ENCODE results near the gene SFN. TPM values are rescaled to one million over a fixed set of nuclear protein-coding genes. Genes with fewer than 3 reads are reported as not detected.

SFN gene
- total RNA-seq, 3 donors from 2014 or later (not counting 1 experiment from before 2014, with no cell fraction given): 0.66 to 1.3 TPM; not detected in 1

- Histone ChIP-seq H3K27me3 (ENCODE audit: control insufficient read depth, insufficient read depth, low read length) (no peaks in the 10 kb centered on the region), H3K9me3 (ENCODE audit: control insufficient read depth, insufficient read depth, low read length) (no peaks in the 10 kb centered on the region), H3K4me1 (ENCODE audit: control insufficient read depth, insufficient read depth, low read length) (peaks cover 8% of the 10 kb centered on the region), H3K4me3 (ENCODE audit: low read length) (no peak overlapping the region), H3K27ac (ENCODE audit: low read length) (no peak overlapping the region), H3K36me3 (ENCODE audit: control insufficient read depth, insufficient read depth, low read length) (peaks cover 23% of the 10 kb centered on the region)
- no peak overlapping the region for H3K27ac Mint-ChIP-seq
- no peaks in the 10 kb centered on the region for H3K9me3 Mint-ChIP-seq
- H3K4me1 Mint-ChIP-seq: peaks cover 0 to 8% of the 10 kb centered on the region in 2 donors
- 97% methylated on average over 7 of the region's 7 CpGs for WGBS (ENCODE audit: insufficient coverage)
- no peaks in the 10 kb centered on the region for H3K27me3 Mint-ChIP-seq (ENCODE audit: low read depth in 2 of 2)
- TF ChIP-seq CTCF (IDR thresholded peaks at IDR 0.05): no peak
- H3K36me3 Mint-ChIP-seq: no peaks in the 10 kb centered on the region
- no peak overlapping the region for H3K4me3 Mint-ChIP-seq
- no peak for ATAC-seq
- intact Hi-C loops (cut with micrococcal nuclease): no loop called here
- no peak for DNase-seq
Measured at GRCh38 chr1:26858891-26859640, 3.9 kb upstream of the SFN start.

GRCh38 chr1:26861286-26861701, 1.7 kb upstream of the SFN start:
- DNase-seq (no peak), ATAC-seq (no peak)
- peaks cover 8 to 18% of the 10 kb centered on the region in 2 donors for H3K4me1 Mint-ChIP-seq
- peaks cover 24% of the 10 kb centered on the region for H3K4me1 ChIP-seq (ENCODE audit: control insufficient read depth, insufficient read depth, low read length)
- H3K27me3 Mint-ChIP-seq (ENCODE audit: low read depth in 2 of 2): no peaks in the 10 kb centered on the region
- no peaks in the 10 kb centered on the region for H3K9me3 Mint-ChIP-seq
- TF ChIP-seq CTCF (IDR thresholded peaks at IDR 0.05): no peak
- no peak overlapping the region for H3K4me3 Mint-ChIP-seq
- H3K36me3 ChIP-seq (ENCODE audit: control insufficient read depth, insufficient read depth, low read length): peaks cover 6% of the 10 kb centered on the region
- intact Hi-C loops (cut with micrococcal nuclease): no loop called here
- 75% methylated on average over 4 of the region's 5 CpGs for WGBS (ENCODE audit: insufficient coverage)
- H3K27me3 ChIP-seq (ENCODE audit: control insufficient read depth, insufficient read depth, low read length): no peaks in the 10 kb centered on the region
- no peaks in the 10 kb centered on the region for H3K36me3 Mint-ChIP-seq
- no peak overlapping the region for H3K27ac Mint-ChIP-seq
- H3K4me3 ChIP-seq (ENCODE audit: low read length): no peak overlapping the region
- H3K9me3 ChIP-seq (ENCODE audit: control insufficient read depth, insufficient read depth, low read length): no peaks in the 10 kb centered on the region
- H3K27ac ChIP-seq (ENCODE audit: low read length): no peak overlapping the region

GRCh38 chr1:26861889-26862378, 1.0 kb upstream of the SFN start:
- peaks cover 3% of the 10 kb centered on the region for H3K36me3 ChIP-seq (ENCODE audit: control insufficient read depth, insufficient read depth, low read length)
- Mint-ChIP-seq H3K36me3 (no peaks in the 10 kb centered on the region), H3K27me3 (ENCODE audit: low read depth in 2 of 2) (no peaks in the 10 kb centered on the region), H3K4me3 (no peak overlapping the region), H3K4me1 (peaks cover 8 to 18% of the 10 kb centered on the region in 2 donors), H3K27ac (no peak overlapping the region), H3K9me3 (no peaks in the 10 kb centered on the region)
- no peak overlapping the region for H3K4me3 ChIP-seq (ENCODE audit: low read length)
- no peak overlapping the region for H3K27ac ChIP-seq (ENCODE audit: low read length)
- 95% methylated on average over 7 of the region's 7 CpGs for WGBS (ENCODE audit: insufficient coverage)
- H3K4me1 ChIP-seq (ENCODE audit: control insufficient read depth, insufficient read depth, low read length): peaks cover 24% of the 10 kb centered on the region
- no peak for TF ChIP-seq CTCF (IDR thresholded peaks at IDR 0.05)
- DNase-seq: no peak
- intact Hi-C loops (cut with micrococcal nuclease): no loop called here
- no peaks in the 10 kb centered on the region for H3K27me3 ChIP-seq (ENCODE audit: control insufficient read depth, insufficient read depth, low read length)
- ATAC-seq: no peak
- H3K9me3 ChIP-seq (ENCODE audit: control insufficient read depth, insufficient read depth, low read length): no peaks in the 10 kb centered on the region
